ENCODE results near the gene SMIM5. TPM values are rescaled to one million over a fixed set of nuclear protein-coding genes. Genes with fewer than 3 reads are reported as not detected.

SMIM5 gene
- total RNA-seq, 1 experiment from 2014 or later, result 0.14 TPM

GRCh38 chr17:75650874-75651273 lies 17.6 kb downstream of the SMIM5 start:
- Histone ChIP-seq H3K4me1 (no peaks in the 10 kb centered on the region), H3K27me3 (no peaks in the 10 kb centered on the region), H3K36me3 (peaks cover 12% of the 10 kb centered on the region), H3K9me3 (replicated peaks) (no peaks in the 10 kb centered on the region), H3K4me3 (no peak overlapping the region), H3K27ac (no peak overlapping the region)
- DNase-seq, result no peak

DNA sequence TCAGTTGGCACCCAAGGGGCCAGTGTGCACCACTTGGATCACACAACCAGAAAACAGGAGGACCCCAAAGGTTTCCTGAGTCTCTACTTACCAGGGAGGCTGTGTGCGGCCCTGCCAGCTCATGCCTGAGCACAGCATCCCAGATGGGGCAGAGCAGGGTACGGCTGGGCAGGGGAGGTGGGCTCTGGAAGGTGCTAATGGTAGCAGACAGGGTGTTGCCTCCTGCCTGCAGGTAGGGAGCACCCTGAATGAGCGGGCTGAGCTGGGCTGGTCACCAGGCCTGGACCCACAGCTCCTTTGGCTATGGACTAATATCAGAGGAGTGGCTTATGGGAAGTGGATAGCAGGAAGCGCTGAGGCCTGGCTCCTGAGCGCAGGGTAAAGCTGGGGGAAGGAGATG lies 19.1 kb downstream of the SMIM5 start:
- H3K27me3 ChIP-seq, result no peaks in the 10 kb centered on the region
- no peaks in the 10 kb centered on the region for H3K4me1 ChIP-seq
- H3K36me3 ChIP-seq, result peaks cover 15% of the 10 kb centered on the region
- DNase-seq, result no peak
- H3K4me3 ChIP-seq, result no peak overlapping the region
- H3K9me3 ChIP-seq (replicated peaks), result no peaks in the 10 kb centered on the region
- H3K27ac ChIP-seq, result no peak overlapping the region

GRCh38 chr17:75652934-75653549 lies 19.8 kb downstream of the SMIM5 start:
- no peaks in the 10 kb centered on the region for H3K27me3 ChIP-seq
- H3K4me1 ChIP-seq, result no peaks in the 10 kb centered on the region
- H3K4me3 ChIP-seq, result no peak overlapping the region
- no peak overlapping the region for H3K27ac ChIP-seq
- DNase-seq, result peak; percentile 60 to 75
- H3K9me3 ChIP-seq (replicated peaks), result no peaks in the 10 kb centered on the region
- H3K36me3 ChIP-seq, result peaks cover 16% of the 10 kb centered on the region

DNA sequence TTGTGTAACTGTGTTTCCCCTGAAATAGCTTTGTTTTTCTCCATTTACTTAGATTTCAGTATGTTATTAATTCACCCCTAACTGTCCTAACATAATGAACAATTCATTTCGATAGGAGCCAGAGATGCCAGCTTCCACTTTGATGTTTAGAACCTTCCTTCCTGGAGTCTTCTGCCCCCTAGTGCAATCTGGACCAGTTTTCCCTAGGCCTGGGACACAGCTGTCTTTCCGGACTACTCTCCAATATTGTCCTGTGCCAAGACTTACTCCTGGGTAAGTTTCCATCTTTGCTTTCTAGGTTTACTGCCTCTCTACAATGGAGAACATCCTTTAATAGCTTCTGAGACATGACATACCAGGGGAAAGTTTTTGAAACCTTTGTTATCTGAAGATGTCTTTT lies 20.9 kb downstream of the SMIM5 start:
- H3K27me3 ChIP-seq, result no peaks in the 10 kb centered on the region
- no peak overlapping the region for H3K4me3 ChIP-seq
- H3K36me3 ChIP-seq, result peaks cover 10% of the 10 kb centered on the region; the same call in 1 of the 2 replicates
- DNase-seq, result no peak
- H3K27ac ChIP-seq, result no peak overlapping the region
- no peaks in the 10 kb centered on the region for H3K4me1 ChIP-seq
- no peaks in the 10 kb centered on the region for H3K9me3 ChIP-seq (replicated peaks)

- H3K4me1 ChIP-seq, result no peaks in the 10 kb centered on the region
- H3K36me3 ChIP-seq, result peaks cover 4% of the 10 kb centered on the region
- DNase-seq, result no peak
- no peaks in the 10 kb centered on the region for H3K9me3 ChIP-seq (replicated peaks)
- H3K27me3 ChIP-seq, result no peaks in the 10 kb centered on the region
- no peak overlapping the region for H3K27ac ChIP-seq
- H3K4me3 ChIP-seq, result no peak overlapping the region
Observed at GRCh38 chr17:75658237-75658636, 25.0 kb downstream of the SMIM5 start.

DNA sequence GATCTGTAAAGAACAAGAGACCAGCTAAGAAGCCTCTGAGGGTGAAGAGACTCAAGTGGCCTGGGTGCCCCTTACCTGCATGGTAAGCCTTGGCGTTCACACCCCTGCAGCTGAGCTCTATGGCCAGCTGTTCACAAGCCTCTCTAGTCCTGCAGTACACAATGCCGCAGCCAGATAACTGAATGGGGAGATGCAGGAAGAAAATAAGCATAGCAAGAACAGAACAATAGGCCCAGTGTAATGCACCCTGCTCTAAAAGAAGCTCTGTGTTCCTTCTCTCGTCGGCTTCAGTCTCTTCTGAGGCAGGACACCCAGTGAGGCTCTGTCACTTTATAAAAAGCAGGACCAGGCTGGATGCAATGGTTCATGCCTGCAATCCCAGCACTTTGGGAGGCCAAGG lies 28.3 kb downstream of the SMIM5 start:
- Histone ChIP-seq H3K27me3 (no peaks in the 10 kb centered on the region), H3K9me3 (replicated peaks) (no peaks in the 10 kb centered on the region), H3K4me1 (peaks cover 7% of the 10 kb centered on the region; the same call in 1 of the 2 replicates), H3K4me3 (no peak overlapping the region), H3K36me3 (peaks cover 4% of the 10 kb centered on the region), H3K27ac (no peak overlapping the region)
- no peak for DNase-seq

DNA sequence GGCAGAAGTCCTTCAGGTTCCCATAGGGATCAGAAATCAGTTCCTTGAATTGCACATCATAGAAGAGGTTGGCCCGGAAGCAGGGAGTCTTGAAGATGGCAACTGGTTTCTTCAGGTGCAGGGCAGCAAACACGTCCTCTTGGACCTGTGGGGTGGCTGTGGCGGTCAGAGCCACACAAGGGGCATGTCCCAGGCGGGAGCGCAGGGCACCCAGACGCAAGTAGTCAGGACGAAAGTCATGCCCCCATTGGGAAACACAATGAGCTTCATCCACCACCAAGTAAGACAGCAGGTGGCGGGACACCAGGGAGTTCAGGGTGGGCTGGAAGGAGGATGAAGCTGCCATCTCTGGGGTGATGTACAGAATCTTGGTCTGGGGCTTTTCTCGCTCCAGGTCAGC lies 29.3 kb downstream of the SMIM5 start:
- H3K4me3 ChIP-seq, result no peak overlapping the region
- no peak for DNase-seq
- H3K36me3 ChIP-seq, result no peaks in the 10 kb centered on the region; the same call in none of the 2 replicates
- no peaks in the 10 kb centered on the region for H3K27me3 ChIP-seq
- no peak overlapping the region for H3K27ac ChIP-seq
- no peaks in the 10 kb centered on the region for H3K9me3 ChIP-seq (replicated peaks)
- peaks cover 7% of the 10 kb centered on the region; the same call in 1 of the 2 replicates for H3K4me1 ChIP-seq

DNA sequence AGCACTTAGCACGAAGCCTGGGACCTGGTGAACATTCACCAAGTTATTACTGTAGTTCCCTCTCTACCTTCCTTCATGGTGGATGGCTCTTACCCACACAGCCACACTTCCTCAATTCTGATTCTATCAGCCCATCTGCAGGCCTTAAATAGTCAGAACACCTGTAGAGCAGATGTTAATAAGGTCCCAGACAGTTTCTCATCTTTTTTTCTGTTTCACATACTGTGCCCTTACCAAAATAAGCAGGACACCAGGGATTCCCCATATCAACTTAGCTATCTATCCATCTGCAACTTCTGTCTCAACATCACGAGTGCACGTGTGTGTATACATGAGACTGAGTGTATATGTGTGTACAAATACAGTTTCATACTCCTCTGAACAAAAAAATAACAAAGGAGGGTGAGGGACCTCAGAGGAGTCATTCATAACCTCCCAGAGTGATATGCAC lies 30.9 kb downstream of the SMIM5 start:
- H3K27ac ChIP-seq, result no peak overlapping the region
- peaks cover 4% of the 10 kb centered on the region for H3K36me3 ChIP-seq
- no peaks in the 10 kb centered on the region for H3K27me3 ChIP-seq
- no peak for DNase-seq
- H3K4me1 ChIP-seq, result peaks cover 15% of the 10 kb centered on the region
- H3K4me3 ChIP-seq, result no peak overlapping the region
- H3K9me3 ChIP-seq (replicated peaks), result no peaks in the 10 kb centered on the region

- DNase-seq, result no peak
- Histone ChIP-seq H3K36me3 (peaks cover 21% of the 10 kb centered on the region), H3K27me3 (no peaks in the 10 kb centered on the region), H3K4me1 (peaks cover 15% of the 10 kb centered on the region), H3K9me3 (replicated peaks) (no peaks in the 10 kb centered on the region), H3K4me3 (peak overlapping the region; percentile 91; the same call in 1 of the 2 replicates), H3K27ac (no peak overlapping the region)
Observed at GRCh38 chr17:75665981-75666380, 32.7 kb downstream of the SMIM5 start.

DNA sequence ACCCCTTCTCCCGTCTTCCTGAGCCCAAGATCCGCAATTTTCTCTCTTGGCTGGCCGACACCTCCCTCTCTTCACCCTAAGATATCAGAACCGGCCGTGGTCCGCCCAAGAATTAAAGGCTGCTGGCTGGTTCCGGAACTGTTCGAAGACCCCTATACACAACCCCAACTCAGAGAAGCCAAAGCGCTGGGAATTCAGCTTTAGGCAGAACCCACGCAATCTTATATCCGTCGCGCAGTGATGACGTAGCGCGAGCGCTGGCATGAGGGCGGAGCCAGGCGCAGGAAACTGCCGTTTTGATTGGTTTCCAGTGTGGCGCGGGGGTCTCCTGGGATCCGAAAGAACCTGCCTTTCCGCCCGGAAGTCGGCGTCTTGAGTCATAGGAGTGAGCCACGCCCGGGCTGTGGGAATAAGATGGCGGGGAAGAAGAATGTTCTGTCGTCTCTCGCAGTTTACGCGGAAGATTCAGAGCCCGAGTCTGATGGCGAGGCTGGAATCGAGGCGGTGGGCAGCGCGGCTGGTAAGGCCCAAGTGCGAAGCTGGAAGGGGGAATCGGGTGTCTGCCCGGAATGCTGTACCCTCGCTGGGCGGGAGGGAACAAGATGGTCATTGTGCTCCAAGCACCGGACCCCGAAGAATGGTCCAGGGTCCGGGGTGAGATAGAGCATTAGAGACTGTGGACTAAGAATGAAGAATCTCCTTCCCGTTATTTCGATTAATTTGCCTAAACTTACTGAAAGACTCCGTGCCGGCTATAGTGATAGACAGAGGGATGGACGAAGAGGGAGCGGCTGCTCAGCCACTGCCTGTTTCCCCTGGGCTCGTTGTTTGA lies 33.9 kb downstream of the SMIM5 start, which contains the start of the genes RECQL5 and SAP30BP:
Gene RECQL5 (minus strand): TSS at position 196 of the 832 bp plus-strand sequence. CDS start 597 bp downstream, outside the sequence.
Gene SAP30BP (plus strand): TSS at position 380 of the 832 bp plus-strand sequence. CDS start 35 bp downstream, at position 415.
- H3K36me3 ChIP-seq, result peaks cover 31% of the 10 kb centered on the region
- no peaks in the 10 kb centered on the region for H3K9me3 ChIP-seq (replicated peaks)
- peak; percentile 99 to 100 for DNase-seq
- peak within 1 kb of the TSS; percentile 91 for H3K4me3 ChIP-seq
- peak within 1 kb of the TSS; percentile 63 for H3K27ac ChIP-seq
- peaks cover 15% of the 10 kb centered on the region for H3K4me1 ChIP-seq
- H3K27me3 ChIP-seq, result no peaks in the 10 kb centered on the region

DNA sequence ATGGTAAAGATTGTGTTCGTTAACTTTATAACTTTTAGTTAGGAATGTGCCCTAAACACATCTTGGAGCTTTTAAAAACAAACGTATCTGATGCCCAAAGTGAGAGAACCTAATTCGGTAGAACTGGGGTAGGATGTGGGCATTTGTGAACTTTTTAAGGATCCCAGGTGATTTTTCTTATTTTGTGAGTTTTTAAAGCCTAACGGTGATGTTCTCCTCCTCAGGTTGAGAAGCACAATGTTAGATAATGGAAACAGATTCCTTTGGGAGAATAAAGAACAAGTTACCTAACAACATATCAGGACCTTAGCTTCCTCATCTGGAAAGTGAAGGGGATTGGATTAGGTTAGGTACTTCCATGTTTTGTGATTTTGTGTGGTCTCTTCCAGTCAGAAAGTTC lies 34.6 kb downstream of the SMIM5 start:
- H3K4me1 ChIP-seq, result peaks cover 15% of the 10 kb centered on the region
- peaks cover 36% of the 10 kb centered on the region for H3K36me3 ChIP-seq
- H3K9me3 ChIP-seq (replicated peaks), result no peaks in the 10 kb centered on the region
- H3K27ac ChIP-seq, result peak overlapping the region; percentile 63
- no peak for DNase-seq
- no peaks in the 10 kb centered on the region for H3K27me3 ChIP-seq
- H3K4me3 ChIP-seq, result peak overlapping the region; percentile 91

DNA sequence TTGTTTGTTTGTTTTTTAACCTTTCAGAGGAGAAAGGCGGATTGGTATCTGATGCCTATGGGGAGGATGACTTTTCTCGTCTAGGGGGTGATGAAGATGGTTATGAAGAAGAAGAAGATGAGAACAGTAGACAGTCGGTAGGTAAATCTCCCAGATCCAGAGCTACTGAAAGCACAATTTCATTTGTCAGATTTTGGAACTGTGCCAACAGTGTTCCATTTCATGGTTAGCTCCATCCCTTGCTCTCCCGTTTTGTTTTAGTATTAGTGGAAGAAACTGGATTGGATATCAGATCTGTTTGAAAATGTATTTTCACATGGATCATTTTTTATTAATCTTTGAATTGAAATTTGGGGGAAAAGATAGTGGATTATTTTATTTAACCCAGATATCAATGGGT lies 35.3 kb downstream of the SMIM5 start:
- Histone ChIP-seq H3K27me3 (no peaks in the 10 kb centered on the region), H3K36me3 (peaks cover 41% of the 10 kb centered on the region)

DNA sequence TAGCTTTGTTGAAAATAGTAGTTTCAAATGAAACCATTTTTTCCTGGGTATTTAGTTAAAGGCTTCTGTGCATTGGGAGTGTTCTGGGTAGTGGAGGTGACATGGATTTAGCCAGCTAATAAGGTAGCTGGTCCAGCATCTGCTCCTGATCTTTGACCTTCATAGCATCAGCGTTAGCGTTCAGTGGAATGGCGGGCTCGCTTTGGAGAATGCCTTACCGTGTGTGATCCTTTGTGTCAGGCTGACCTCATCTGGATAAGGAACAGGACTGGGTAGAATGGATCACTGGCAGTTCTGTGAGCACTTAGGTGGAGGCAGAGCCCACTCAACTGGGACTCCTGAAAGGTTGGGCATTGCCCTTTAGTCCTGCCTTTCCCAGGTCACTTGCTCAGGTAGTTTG lies 37.6 kb downstream of the SMIM5 start:
- peaks cover 49% of the 10 kb centered on the region for H3K36me3 ChIP-seq
- no peak overlapping the region for H3K27ac ChIP-seq
- H3K4me1 ChIP-seq, result peaks cover 13% of the 10 kb centered on the region
- H3K9me3 ChIP-seq (replicated peaks), result no peaks in the 10 kb centered on the region
- no peak overlapping the region for H3K4me3 ChIP-seq
- no peaks in the 10 kb centered on the region for H3K27me3 ChIP-seq
- no peak for DNase-seq

More for the DNA sequence above, 35.3 kb downstream of the SMIM5 start:
- DNase-seq, result no peak
- H3K4me1 ChIP-seq, result peaks cover 15% of the 10 kb centered on the region
- H3K4me3 ChIP-seq, result no peak overlapping the region; the same call in 1 of the 2 replicates
- H3K9me3 ChIP-seq (replicated peaks), result no peaks in the 10 kb centered on the region
- no peak overlapping the region for H3K27ac ChIP-seq

DNA sequence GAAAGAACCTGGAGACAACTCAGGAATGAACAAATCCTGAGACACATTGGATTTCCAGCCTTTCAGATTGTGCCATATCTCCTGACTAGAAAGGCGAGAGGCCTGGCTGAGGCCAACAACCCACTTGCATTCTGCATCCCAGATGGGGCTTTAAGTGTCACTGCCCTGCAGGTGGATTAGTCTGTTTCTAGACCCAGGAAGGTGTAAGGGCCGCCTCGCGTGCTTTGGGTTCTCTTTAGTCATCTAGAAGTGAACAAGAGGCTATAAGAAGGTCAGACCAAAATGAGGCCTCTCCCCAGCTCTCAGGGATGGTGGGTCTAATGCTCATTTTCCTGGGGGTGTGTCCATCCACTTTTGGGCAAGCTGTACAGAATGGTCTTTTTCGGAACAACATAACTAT lies 38.8 kb downstream of the SMIM5 start:
- peaks cover 56% of the 10 kb centered on the region for H3K36me3 ChIP-seq
- H3K27me3 ChIP-seq, result no peaks in the 10 kb centered on the region
- peaks cover 9% of the 10 kb centered on the region for H3K4me1 ChIP-seq
- no peaks in the 10 kb centered on the region for H3K9me3 ChIP-seq (replicated peaks)
- no peak overlapping the region for H3K27ac ChIP-seq
- H3K4me3 ChIP-seq, result no peak overlapping the region
- DNase-seq, result no peak

- Histone ChIP-seq H3K27ac (no peak overlapping the region), H3K4me3 (no peak overlapping the region), H3K36me3 (peaks cover 63% of the 10 kb centered on the region), H3K4me1 (peaks cover 2% of the 10 kb centered on the region), H3K9me3 (replicated peaks) (no peaks in the 10 kb centered on the region), H3K27me3 (no peaks in the 10 kb centered on the region)
- no peak for DNase-seq
Observed at GRCh38 chr17:75673487-75673886, 40.3 kb downstream of the SMIM5 start.
